ENCODE data around the gene ZDHHC18.
A peak's percentile ranks its signal among the peaks of the same experiment; 100 is the strongest.
"Not testable (repeated sequence)": the region's sequence is repeated elsewhere in the genome, so short reads cannot be mapped to it uniquely, and the experiment has no call there.

The ZDHHC18 gene

GRCh38 chr1:26858891-26859640 lies 32.6 kb downstream of the ZDHHC18 start:
- no peak for DNase-seq

GRCh38 chr1:26861286-26861701 lies 34.8 kb downstream of the ZDHHC18 start:
- no peak for DNase-seq

- DNase-seq = no peak
Observed at GRCh38 chr1:26861889-26862378, 35.4 kb downstream of the ZDHHC18 start.

DNA sequence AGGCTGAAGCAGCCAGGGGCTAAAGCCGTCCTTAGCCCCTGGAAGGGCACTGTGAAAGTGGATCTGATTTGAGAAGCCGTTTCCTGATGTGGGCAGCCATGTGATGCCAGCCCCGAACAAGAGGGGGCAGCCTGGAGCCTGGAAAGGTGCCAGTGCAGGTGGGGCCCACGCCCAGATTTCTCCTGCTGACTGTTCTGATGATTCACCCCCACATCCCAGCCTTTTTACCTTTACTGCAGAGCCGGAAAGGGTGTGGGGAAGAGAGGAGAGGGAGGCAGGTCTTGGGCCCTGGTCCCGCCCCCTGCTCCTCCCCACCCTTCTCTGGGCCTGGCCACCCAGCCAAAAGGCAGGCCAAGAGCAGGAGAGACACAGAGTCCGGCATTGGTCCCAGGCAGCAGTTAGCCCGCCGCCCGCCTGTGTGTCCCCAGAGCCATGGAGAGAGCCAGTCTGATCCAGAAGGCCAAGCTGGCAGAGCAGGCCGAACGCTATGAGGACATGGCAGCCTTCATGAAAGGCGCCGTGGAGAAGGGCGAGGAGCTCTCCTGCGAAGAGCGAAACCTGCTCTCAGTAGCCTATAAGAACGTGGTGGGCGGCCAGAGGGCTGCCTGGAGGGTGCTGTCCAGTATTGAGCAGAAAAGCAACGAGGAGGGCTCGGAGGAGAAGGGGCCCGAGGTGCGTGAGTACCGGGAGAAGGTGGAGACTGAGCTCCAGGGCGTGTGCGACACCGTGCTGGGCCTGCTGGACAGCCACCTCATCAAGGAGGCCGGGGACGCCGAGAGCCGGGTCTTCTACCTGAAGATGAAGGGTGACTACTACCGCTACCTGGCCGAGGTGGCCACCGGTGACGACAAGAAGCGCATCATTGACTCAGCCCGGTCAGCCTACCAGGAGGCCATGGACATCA lies 36.5 kb downstream of the ZDHHC18 start, which contains the start of gene SFN:
SFN (plus strand) TSS at position 369 of the 904 bp plus-strand sequence; CDS start at position 433, 64 bp downstream.
- peak; percentile 58 to 81 for DNase-seq

GRCh38 chr1:26863685-26864077 lies 37.2 kb downstream of the ZDHHC18 start:
- no peak for DNase-seq

DNA sequence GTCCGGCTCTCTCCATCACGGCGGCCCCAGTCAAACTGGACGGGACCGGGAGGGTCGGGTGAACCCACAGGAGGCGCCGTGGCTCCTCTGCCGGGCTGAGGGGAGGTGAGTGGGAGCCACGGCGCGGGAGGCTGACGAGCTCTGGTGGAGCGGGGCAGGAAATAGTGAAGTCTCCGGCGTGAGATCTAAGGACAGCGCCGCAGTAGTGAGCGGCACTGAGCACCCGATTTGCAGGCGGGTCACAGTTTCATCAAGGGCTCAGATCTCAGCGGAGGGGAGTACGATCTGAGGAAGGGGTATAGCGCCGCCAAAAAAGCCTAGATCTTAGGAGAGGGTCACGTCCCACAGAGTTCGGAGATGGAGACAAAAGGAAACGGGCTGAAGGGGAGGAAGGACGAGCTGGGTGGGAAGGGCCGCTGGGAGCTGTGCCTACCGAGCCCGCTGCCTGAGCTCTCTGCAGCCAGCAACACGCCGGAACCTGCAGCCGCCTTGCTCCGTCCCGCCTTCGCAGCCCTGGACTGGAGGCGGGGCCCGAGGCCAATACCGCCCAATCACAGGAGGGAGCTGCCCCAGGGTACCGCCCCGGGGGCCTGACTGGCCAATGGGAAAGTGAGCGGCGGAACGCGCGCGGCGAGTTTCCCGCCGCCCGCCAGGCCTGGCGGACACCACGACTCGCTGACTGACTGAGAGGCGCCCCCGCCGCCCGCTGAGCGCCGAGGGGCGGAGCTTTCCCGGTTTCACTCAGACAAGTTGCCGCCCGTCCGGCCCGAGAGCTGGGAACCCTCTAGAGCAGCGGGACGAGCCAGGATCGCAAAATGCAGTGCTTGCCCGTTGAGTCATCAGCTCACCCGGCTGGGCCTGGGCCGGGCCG lies 38.4 kb downstream of the ZDHHC18 start:
- DNase-seq = peak; percentile 88 to 96

DNA sequence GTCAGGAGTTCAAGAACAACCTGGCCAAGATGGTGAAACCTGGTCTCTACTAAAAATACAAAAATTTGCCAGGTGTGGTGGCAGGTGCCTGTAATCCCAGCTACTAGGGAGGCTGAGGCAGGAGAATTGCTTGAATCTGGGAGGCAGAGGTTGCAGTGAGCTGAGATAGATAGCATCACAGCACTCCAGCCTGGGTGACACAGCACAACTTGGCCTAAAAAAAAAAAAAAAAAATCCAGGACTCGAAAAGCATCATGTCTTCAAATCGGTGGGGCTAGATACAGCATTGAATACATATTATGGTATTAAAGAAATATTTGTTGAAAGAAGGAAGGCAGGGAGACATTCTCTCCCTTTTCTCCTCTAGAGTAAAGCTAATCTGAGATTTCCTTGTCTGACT lies 46.6 kb downstream of the ZDHHC18 start:
- not testable (repeated sequence) for DNase-seq

- no peak for DNase-seq
Observed at GRCh38 chr1:26874896-26875295, 48.4 kb downstream of the ZDHHC18 start.

DNA sequence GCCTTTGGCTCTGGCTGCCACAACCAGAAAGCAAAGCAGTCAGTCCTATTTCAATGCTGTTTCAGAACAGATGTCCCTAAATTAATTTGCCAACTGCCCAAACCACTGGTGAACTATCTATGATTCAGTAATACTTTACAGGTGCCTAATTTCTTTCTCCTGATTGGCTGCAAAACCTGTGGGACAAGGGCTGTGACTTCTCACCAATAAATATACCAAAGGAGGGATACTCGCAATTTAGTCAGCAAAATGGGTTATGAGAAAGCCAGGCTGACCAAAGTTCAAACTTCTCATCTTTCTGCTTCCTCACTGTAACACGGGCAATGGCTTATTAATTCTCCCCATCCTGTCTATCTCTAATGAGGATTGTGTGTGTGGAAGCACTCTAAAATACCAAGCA lies 50.8 kb downstream of the ZDHHC18 start:
- DNase-seq = no peak

DNA sequence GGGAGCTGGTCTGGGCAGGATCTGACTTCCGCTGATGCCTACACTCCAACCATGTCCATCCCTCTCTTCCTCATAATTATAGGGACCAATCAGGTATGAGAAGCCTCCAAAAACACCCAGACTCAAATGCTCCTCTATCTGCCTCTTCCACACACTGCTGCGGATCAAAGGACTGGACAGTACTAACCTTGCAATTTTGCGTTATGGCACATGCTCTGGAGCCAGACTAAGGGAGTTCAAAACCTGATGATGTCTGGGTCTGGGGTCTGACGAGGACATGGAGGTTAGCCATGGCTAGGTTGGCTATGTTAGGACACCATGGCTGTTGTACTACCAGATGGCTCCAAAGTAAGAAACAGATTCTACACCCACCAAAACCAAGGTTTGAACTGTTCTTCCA lies 53.3 kb downstream of the ZDHHC18 start:
- DNase-seq = no peak

GRCh38 chr1:26881611-26882010 lies 55.1 kb downstream of the ZDHHC18 start:
- DNase-seq = not testable (repeated sequence)

DNA sequence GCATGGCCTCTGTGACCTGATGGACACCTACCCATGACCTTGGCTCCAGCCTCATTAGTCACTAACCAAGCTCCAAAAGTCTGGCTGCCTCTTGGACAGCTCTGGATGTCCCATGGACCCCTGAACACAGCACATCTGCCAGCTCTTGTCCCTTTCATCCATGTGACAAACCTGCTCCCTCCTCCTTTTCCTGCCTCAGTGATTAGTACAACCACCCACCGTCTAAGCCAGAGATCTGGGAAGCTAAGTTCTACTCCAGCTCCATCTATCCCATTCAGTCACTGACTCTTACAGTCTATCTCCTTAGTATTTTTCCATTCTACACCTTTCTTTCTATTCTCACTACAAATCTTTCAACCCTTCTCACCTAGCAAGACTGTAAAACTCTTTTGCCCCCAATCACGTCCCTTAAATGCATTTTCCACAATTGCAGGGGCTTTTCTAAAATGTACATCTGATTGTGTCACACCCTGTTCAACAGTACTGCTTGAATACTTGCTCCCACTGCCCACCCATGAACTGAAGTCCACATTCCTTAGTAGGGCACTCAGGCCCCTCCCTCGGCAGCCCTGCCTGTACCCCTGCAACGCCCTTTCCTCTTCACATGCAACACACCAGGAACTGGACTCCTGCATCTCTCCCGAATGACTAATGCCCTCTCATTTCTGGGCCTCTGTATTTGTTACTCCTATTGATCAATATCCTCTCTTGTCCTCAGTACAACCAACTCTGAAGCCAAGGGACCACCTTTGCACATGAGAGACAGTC lies 56.4 kb downstream of the ZDHHC18 start:
- no peak for DNase-seq

GRCh38 chr1:26887125-26887524 lies 60.6 kb downstream of the ZDHHC18 start:
- DNase-seq = no peak

- DNase-seq = no peak
Observed at GRCh38 chr1:26888231-26888630, 61.7 kb downstream of the ZDHHC18 start.

DNA sequence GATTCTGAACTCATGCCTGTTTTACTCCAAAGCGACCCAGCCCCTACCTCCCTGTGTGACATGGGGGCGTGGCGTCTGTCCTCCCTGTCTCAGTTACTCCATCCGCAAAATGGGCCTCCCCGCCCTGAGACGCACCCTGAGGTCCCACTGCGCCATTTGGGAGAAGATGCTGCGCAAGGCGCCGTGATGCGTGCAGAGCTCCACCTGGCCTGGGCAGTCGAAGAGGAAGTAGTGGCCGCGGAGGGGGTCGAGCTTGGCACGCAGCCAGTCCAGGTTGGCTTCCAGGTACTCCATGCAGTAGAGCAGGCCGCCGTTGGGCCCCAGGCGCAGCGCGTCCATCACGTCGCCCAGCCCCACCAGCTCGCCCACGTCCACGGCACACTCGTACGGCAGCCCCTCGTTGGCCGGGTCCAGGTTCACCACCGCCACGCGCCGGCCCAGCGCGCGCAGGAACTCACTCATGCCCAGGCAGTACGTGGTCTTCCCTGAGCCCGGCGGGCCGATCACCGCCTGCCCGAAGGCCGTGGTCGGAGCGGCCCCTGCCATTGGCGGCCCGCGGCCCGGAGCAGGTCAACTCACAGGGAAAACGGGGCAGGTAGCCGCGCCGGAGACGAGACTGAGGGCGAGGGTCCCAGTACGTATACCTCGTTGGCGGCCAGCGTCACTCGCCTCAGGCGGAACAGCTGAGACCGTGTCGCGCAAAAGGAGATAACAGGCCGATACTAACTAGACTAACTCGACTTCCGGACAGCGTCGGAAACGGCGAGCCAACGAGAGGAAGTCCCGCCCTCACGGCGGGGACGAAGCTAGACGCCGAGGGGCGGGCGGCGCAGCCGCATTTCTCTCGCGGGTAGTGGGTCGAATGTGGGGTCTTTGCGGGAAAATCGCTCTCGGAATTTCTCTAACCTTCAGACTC lies 63.3 kb downstream of the ZDHHC18 start, which contains the start of gene GPN2:
GPN2 (minus strand) TSS at position 733 of the 916 bp plus-strand sequence; CDS start at position 546, 187 bp downstream.
- peak; percentile 14 to 23 for DNase-seq

DNA sequence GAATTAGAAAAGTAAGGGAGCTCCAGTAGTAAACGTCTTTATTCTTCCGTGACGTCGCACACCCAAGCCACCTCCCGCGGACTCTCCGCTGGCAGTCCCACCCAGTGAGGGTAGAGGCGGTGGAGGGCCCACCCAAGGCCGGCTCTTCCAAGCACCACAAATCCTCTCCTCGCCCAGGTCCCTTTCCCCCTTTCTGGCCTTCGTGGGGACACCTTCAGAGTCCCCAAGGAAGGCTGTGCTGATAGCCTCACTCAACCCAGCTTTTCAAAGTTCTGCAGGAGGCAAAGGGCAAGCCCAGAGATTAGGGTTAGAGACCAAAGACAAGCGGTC lies 63.9 kb downstream of the ZDHHC18 start:
- no peak for DNase-seq

GRCh38 chr1:26894263-26894662 lies 67.8 kb downstream of the ZDHHC18 start:
- no peak for DNase-seq

GRCh38 chr1:26897351-26897750 lies 70.9 kb downstream of the ZDHHC18 start:
- no peak for DNase-seq

- DNase-seq = peak; percentile 63 to 91
Observed at GRCh38 chr1:26900001-26900814, 73.7 kb downstream of the ZDHHC18 start, which contains the start of gene GPATCH3. Gene GPATCH3 (minus strand): TSS chr1:26900467. CDS start chr1:26900442, 25 bp downstream.

All from NCI-H187 (cell line).